HepG2 (cell line): ENCODE data around the gene HMCN1. TPM values are rescaled to one million over a fixed set of nuclear protein-coding genes. Genes with fewer than 3 reads are reported as not detected.

Experiments
- ATAC-seq: fragments of 200-7000 bp; cut with Tn5 transposase; 3 replicates; pipeline ENCODE4 v1.9.1; 2020; ENCODE audit warnings: mild to moderate bottlenecking, moderate library complexity
- BruUV-seq: library from RNA; stranded (reverse); fragments of 400-500 nt; replicated peaks from 2 replicates; lab custom pipeline; 2021; lab: Mats Ljungman, UMichigan
- CTCF ChIA-PET: fragments of 300-600 bp; formaldehyde crosslinking; extraction: SDS; loops from one replicate; lab custom pipeline; 2021; ENCODE audit warnings: low total read pairs, inconsistent platforms, low intra/inter-chr PET ratio; lab: Yijun Ruan, JAX
- POLR2A ChIA-PET: fragments of 350-600 bp; sonication (Branson Sonifier 250); formaldehyde crosslinking; loops from one replicate; lab custom pipeline; 2020; ENCODE audit warnings: antibody characterized with exemption, inconsistent platforms; lab: Yijun Ruan, JAX
- DNase-seq: peaks from one replicate; pipeline ENCODE4 v3.0.0-alpha.2; 2015; ENCODE audit warnings: low spot score
- FAIRE-seq: peaks from 3 replicates; lab custom pipeline; 2011; peaks lifted over from hg19 to GRCh38; lab: Jason Lieb, UNC
- H2AFZ ChIP-seq: one replicate; pipeline ENCODE4 v1.6.1; 2011; ENCODE audit warnings: low read length, inconsistent platforms
- H3K27ac ChIP-seq: fragments of 300-600 bp; 3 replicates; pipeline ENCODE4 v1.8.0; 2011; ENCODE audit warnings: mixed run types, mild to moderate bottlenecking, mixed read lengths, low read length, inconsistent platforms; ENCODE audit not compliant: insufficient read depth; ENCODE audit errors: extremely low read length
- H3K27me3 ChIP-seq, 2 experiments: fragments of 200-600 bp in 1 of 2; 2 replicates in 1 of 2; 3 replicates in 1 of 2; pipeline versions ENCODE4 v1.6.0 to v1.8.0; 2011; ENCODE audit warnings: low read length in 2 of 2, mild to moderate bottlenecking in 2 of 2, moderate library complexity in 2 of 2, inconsistent platforms in 1 of 2; ENCODE audit not compliant: insufficient read depth in 2 of 2, control insufficient read depth in 1 of 2
- H3K36me3 ChIP-seq, 2 experiments: fragments of 200-600 bp in 1 of 2; replicated peaks in 1 of 2; 2 replicates in 1 of 2; 3 replicates in 1 of 2; pipeline versions ENCODE4 v1.5.1 to v1.8.0; 2011; ENCODE audit warnings: low read length in 2 of 2, inconsistent platforms in 1 of 2; ENCODE audit not compliant: insufficient read depth in 2 of 2, control insufficient read depth in 1 of 2
- H3K4me1 ChIP-seq: 2 replicates; pipeline ENCODE4 v1.5.1; 2012; ENCODE audit warnings: low read length, inconsistent platforms; ENCODE audit not compliant: insufficient read depth
- H3K4me2 ChIP-seq: 2 replicates; pipeline ENCODE4 v1.6.0; 2011; ENCODE audit warnings: low read depth, low read length, inconsistent platforms
- H3K4me3 ChIP-seq, 3 experiments: fragments of 200-600 bp in 1 of 3; sonication (generic), shearing (Covaris generic) in 1 of 3; replicated peaks in 1 of 3; 2 replicates each; pipeline ENCODE4 v1.5.1; 2011 to 2016; ENCODE audit warnings: low read length in 3 of 3, inconsistent platforms in 2 of 3, low read depth in 2 of 3, mild to moderate bottlenecking in 2 of 3, control low read depth in 1 of 3, mixed read lengths in 1 of 3; ENCODE audit not compliant: insufficient read depth in 1 of 3
- H3K79me2 ChIP-seq: one replicate; pipeline ENCODE4 v1.6.1; 2011; ENCODE audit warnings: low read length, inconsistent platforms; ENCODE audit not compliant: insufficient read depth
- H3K9ac ChIP-seq: 2 replicates; pipeline ENCODE4 v1.6.0; 2011; ENCODE audit warnings: mild to moderate bottlenecking, low read depth, low read length, inconsistent platforms; ENCODE audit not compliant: insufficient read depth
- H3K9me3 ChIP-seq: 2 replicates; pipeline ENCODE4 v1.5.1; 2012; ENCODE audit warnings: mild to moderate bottlenecking, low read length
- H4K20me1 ChIP-seq: 2 replicates; pipeline ENCODE4 v1.6.0; 2011; ENCODE audit warnings: inconsistent platforms, mild to moderate bottlenecking, low read length, moderate library complexity; ENCODE audit not compliant: insufficient read depth
- ATM ChIP-seq: fragments of 450-650 bp; IDR thresholded peaks from 2 replicates; pipeline ENCODE4 v1.7.1; 2017; ENCODE audit warnings: mild to moderate bottlenecking, borderline replicate concordance
- TMF1 ChIP-seq: sonication (generic); formaldehyde crosslinking; IDR thresholded peaks from 2 replicates; pipeline ENCODE4 v1.8.1; 2022; ENCODE audit warnings: low read depth, missing genetic modification reagents
- ZBTB42 ChIP-seq: sonication (generic); formaldehyde crosslinking; IDR thresholded peaks from 2 replicates; pipeline ENCODE4 v1.5.0; 2020; ENCODE audit warnings: mild to moderate bottlenecking, missing genetic modification reagents
- ZFP90 ChIP-seq: sonication (generic); formaldehyde crosslinking; IDR thresholded peaks from 2 replicates; pipeline ENCODE4 v1.8.0; 2022; ENCODE audit warnings: missing genetic modification reagents, mild to moderate bottlenecking, inconsistent platforms, borderline replicate concordance
- ZNF34 ChIP-seq: sonication (generic); formaldehyde crosslinking; IDR thresholded peaks from 2 replicates; pipeline ENCODE4 v1.4.0; 2020; ENCODE audit warnings: mild to moderate bottlenecking, missing genetic modification reagents, borderline replicate concordance
- ZNF841 ChIP-seq: sonication (generic); formaldehyde crosslinking; IDR thresholded peaks from 2 replicates; pipeline ENCODE4 v1.8.1; 2023; ENCODE audit warnings: missing genetic modification reagents, borderline replicate concordance
- ZZZ3 ChIP-seq: sonication (generic); formaldehyde crosslinking; IDR thresholded peaks from 2 replicates; pipeline ENCODE4 v1.4.0; 2020; ENCODE audit warnings: missing genetic modification reagents, mild to moderate bottlenecking, borderline replicate concordance
- WGBS: methylation state at CpG from one replicate; pipeline ENCODE4 v1.1.6; 2017; ENCODE audit warnings: low lambda C conversion rate; 5-methylcytosine and 5-hydroxymethylcytosine counted together
- in situ Hi-C: cut with HindIII; loops from 2 replicates; pipeline ENCODE4 v1.10.0; 2017; ENCODE audit warnings: low pct_unique_long_range_greater_than_20kb; ENCODE audit not compliant: extremely low pct_ligation_motif_present
- intact Hi-C: fragments of 100-400 bp; cut with micrococcal nuclease; formaldehyde crosslinking; loops from one replicate; pipeline ENCODE4 v1.10.0; 2022; ENCODE audit not compliant: unreplicated experiment
- polyA plus RNA-seq, 8 experiments: library from polyadenylated mRNA; depleted of rRNA in 3 of 8; stranded (reverse) in 7 of 8; unstranded in 1 of 8; fragments of >200 nt; fragmentation: Illumina TruSeq in 4 of 8; extraction: Trizol in 4 of 8; gene quantifications; 2 replicates each; pipeline versions ENCODE4 v1.2.1 to v1.2.3, GENCODE V29; 2011 to 2016; ENCODE audit warnings: low read depth in 4 of 8, missing spikeins in 1 of 8, mixed read lengths in 1 of 8; ENCODE audit not compliant: insufficient read depth in 1 of 8
- total RNA-seq, 5 experiments: library from RNA; depleted of rRNA; stranded (reverse); fragments of >200 nt; fragmentation: Illumina TruSeq; extraction: Trizol; gene quantifications; 2 replicates each; pipeline ENCODE4 v1.2.3, GENCODE V29; 2016; ENCODE audit warnings: low read depth in 1 of 5
- TF ChIP-seq, protein P1 (sequence below): sonication (generic); formaldehyde crosslinking; IDR thresholded peaks from 2 replicates; pipeline ENCODE4 v1.4.0; 2020; ENCODE audit warnings: missing genetic modification reagents, borderline replicate concordance
- TF ChIP-seq, protein P2 (sequence below): sonication (generic); formaldehyde crosslinking; IDR thresholded peaks from 2 replicates; pipeline ENCODE4 v1.5.1; 2020; ENCODE audit warnings: missing genetic modification reagents, mild to moderate bottlenecking, borderline replicate concordance
- TF ChIP-seq, protein P3 (sequence below): sonication (generic); formaldehyde crosslinking; IDR thresholded peaks from 2 replicates; pipeline ENCODE4 v1.5.0; 2020; ENCODE audit warnings: mild to moderate bottlenecking, missing genetic modification reagents
- TF ChIP-seq, protein P4 (sequence below): sonication (generic); formaldehyde crosslinking; IDR thresholded peaks from 2 replicates; pipeline ENCODE4 v1.5.0; 2020; ENCODE audit warnings: missing genetic modification reagents
- TF ChIP-seq, protein P5 (sequence below): sonication (generic); formaldehyde crosslinking; IDR thresholded peaks from 2 replicates; pipeline ENCODE4 v1.4.0; 2020; ENCODE audit warnings: missing genetic modification reagents, mild to moderate bottlenecking, borderline replicate concordance

The HMCN1 gene
- total and polyA plus RNA-seq, 2 of the 13 experiments (the other 11 are each of a cell fraction or from before 2014, with no cell fraction given) = 0.03 TPM; not detected in 1

DNA sequence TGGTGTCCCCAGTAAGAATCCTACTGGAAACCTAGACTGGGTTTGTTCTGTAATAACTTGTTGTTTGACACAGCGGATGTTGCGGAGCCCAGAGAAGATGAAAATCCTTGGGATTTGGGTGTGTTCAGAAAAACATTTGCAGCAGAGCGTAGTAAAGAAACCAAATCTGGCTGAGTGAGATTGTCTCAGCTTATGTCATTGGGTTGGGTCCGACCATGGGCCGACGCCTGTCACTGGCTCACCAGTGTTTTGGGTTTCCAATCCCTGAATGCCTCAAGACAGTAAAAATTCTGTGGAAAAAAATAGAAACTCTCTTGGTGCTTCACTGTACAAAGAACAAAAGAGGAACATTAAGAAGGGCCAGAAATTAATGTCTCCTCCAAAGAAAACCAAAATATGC is 494.6 kb downstream of the HMCN1 start:
- H3K4me1 ChIP-seq = no peaks in the 10 kb centered on the region
- H3K79me2 ChIP-seq = no peaks in the 10 kb centered on the region
- DNase-seq (no peak), ATAC-seq (no peak), FAIRE-seq (no peak)
- in situ Hi-C loops = no loop called here
- no peaks in the 10 kb centered on the region for H4K20me1 ChIP-seq
- POLR2A ChIA-PET = no interaction called here
- no peaks in the 10 kb centered on the region for H3K27me3 ChIP-seq
- 55% methylated on average over 6 of the region's 6 CpGs for WGBS
- H3K27ac ChIP-seq = no peak overlapping the region
- intact Hi-C loops = no loop called here
- no peak overlapping the region for H3K4me2 ChIP-seq
- BruUV-seq = no TSS peak
- no peak overlapping the region for H2AFZ ChIP-seq
- no peak overlapping the region for H3K9ac ChIP-seq
- CTCF ChIA-PET = no interaction called here
- no peaks in the 10 kb centered on the region for H3K36me3 ChIP-seq
- no peaks in the 10 kb centered on the region for H3K9me3 ChIP-seq
- no peak overlapping the region for H3K4me3 ChIP-seq
- TF ChIP-seq ZZZ3 (CRISPR knock-in tag) = no peak
- TF ChIP-seq, protein P1, sequence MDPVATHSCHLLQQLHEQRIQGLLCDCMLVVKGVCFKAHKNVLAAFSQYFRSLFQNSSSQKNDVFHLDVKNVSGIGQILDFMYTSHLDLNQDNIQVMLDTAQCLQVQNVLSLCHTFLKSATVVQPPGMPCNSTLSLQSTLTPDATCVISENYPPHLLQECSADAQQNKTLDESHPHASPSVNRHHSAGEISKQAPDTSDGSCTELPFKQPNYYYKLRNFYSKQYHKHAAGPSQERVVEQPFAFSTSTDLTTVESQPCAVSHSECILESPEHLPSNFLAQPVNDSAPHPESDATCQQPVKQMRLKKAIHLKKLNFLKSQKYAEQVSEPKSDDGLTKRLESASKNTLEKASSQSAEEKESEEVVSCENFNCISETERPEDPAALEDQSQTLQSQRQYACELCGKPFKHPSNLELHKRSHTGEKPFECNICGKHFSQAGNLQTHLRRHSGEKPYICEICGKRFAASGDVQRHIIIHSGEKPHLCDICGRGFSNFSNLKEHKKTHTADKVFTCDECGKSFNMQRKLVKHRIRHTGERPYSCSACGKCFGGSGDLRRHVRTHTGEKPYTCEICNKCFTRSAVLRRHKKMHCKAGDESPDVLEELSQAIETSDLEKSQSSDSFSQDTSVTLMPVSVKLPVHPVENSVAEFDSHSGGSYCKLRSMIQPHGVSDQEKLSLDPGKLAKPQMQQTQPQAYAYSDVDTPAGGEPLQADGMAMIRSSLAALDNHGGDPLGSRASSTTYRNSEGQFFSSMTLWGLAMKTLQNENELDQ = no peak
- no peak for TF ChIP-seq TMF1
- no peak for TF ChIP-seq ZNF841 (CRISPR knock-in tag)
- no peak for TF ChIP-seq ZFP90
- TF ChIP-seq, protein P2, sequence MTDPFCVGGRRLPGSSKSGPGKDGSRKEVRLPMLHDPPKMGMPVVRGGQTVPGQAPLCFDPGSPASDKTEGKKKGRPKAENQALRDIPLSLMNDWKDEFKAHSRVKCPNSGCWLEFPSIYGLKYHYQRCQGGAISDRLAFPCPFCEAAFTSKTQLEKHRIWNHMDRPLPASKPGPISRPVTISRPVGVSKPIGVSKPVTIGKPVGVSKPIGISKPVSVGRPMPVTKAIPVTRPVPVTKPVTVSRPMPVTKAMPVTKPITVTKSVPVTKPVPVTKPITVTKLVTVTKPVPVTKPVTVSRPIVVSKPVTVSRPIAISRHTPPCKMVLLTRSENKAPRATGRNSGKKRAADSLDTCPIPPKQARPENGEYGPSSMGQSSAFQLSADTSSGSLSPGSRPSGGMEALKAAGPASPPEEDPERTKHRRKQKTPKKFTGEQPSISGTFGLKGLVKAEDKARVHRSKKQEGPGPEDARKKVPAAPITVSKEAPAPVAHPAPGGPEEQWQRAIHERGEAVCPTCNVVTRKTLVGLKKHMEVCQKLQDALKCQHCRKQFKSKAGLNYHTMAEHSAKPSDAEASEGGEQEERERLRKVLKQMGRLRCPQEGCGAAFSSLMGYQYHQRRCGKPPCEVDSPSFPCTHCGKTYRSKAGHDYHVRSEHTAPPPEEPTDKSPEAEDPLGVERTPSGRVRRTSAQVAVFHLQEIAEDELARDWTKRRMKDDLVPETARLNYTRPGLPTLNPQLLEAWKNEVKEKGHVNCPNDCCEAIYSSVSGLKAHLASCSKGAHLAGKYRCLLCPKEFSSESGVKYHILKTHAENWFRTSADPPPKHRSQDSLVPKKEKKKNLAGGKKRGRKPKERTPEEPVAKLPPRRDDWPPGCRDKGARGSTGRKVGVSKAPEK = no peak
- no peak for TF ChIP-seq ATM
- TF ChIP-seq, protein P3, sequence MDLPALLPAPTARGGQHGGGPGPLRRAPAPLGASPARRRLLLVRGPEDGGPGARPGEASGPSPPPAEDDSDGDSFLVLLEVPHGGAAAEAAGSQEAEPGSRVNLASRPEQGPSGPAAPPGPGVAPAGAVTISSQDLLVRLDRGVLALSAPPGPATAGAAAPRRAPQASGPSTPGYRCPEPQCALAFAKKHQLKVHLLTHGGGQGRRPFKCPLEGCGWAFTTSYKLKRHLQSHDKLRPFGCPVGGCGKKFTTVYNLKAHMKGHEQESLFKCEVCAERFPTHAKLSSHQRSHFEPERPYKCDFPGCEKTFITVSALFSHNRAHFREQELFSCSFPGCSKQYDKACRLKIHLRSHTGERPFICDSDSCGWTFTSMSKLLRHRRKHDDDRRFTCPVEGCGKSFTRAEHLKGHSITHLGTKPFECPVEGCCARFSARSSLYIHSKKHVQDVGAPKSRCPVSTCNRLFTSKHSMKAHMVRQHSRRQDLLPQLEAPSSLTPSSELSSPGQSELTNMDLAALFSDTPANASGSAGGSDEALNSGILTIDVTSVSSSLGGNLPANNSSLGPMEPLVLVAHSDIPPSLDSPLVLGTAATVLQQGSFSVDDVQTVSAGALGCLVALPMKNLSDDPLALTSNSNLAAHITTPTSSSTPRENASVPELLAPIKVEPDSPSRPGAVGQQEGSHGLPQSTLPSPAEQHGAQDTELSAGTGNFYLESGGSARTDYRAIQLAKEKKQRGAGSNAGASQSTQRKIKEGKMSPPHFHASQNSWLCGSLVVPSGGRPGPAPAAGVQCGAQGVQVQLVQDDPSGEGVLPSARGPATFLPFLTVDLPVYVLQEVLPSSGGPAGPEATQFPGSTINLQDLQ (CRISPR knock-in tag) = no peak
- TF ChIP-seq, protein P4, sequence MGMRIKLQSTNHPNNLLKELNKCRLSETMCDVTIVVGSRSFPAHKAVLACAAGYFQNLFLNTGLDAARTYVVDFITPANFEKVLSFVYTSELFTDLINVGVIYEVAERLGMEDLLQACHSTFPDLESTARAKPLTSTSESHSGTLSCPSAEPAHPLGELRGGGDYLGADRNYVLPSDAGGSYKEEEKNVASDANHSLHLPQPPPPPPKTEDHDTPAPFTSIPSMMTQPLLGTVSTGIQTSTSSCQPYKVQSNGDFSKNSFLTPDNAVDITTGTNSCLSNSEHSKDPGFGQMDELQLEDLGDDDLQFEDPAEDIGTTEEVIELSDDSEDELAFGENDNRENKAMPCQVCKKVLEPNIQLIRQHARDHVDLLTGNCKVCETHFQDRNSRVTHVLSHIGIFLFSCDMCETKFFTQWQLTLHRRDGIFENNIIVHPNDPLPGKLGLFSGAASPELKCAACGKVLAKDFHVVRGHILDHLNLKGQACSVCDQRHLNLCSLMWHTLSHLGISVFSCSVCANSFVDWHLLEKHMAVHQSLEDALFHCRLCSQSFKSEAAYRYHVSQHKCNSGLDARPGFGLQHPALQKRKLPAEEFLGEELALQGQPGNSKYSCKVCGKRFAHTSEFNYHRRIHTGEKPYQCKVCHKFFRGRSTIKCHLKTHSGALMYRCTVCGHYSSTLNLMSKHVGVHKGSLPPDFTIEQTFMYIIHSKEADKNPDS (CRISPR knock-in tag) = no peak
- TF ChIP-seq ZNF34 (CRISPR knock-in tag) = no peak
- TF ChIP-seq, protein P5, sequence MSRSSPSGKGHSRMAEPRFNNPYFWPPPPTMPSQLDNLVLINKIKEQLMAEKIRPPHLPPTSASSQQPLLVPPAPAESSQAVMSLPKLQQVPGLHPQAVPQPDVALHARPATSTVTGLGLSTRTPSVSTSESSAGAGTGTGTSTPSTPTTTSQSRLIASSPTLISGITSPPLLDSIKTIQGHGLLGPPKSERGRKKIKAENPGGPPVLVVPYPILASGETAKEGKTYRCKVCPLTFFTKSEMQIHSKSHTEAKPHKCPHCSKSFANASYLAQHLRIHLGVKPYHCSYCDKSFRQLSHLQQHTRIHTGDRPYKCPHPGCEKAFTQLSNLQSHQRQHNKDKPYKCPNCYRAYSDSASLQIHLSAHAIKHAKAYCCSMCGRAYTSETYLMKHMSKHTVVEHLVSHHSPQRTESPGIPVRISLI = no peak
- no peak for TF ChIP-seq ZBTB42 (CRISPR knock-in tag)
